WTC11 (cell line): Measurements from ENCODE around the gene B3GLCT. TPM values are rescaled to one million over a fixed set of nuclear protein-coding genes. Genes with fewer than 3 reads are reported as not detected.

Source experiments
- ATAC-seq: fragments of 200-7000 bp; cut with Tn5 transposase; 2 replicates; pipeline ENCODE4 v1.10.0; 2021; ENCODE audit warnings: mild to moderate bottlenecking, moderate library complexity
- CTCF ChIA-PET: fragments of 300-600 bp; sonication (Branson Sonifier 250); formaldehyde crosslinking; loops from one replicate; lab custom pipeline; 2021; ENCODE audit warnings: antibody characterized with exemption; lab: Charles Lee
- POLR2A ChIA-PET: fragments of 350-600 bp; sonication (Branson Sonifier 250); formaldehyde crosslinking; loops from one replicate; lab custom pipeline; 2021; ENCODE audit warnings: antibody characterized with exemption; lab: Charles Lee
- DNase-seq: peaks from one replicate; pipeline ENCODE4 v3.0.0; 2021; ENCODE audit warnings: low spot score
- H3K27ac Mint-ChIP-seq: 2 replicates; pipeline ENCODE4 v1.8.0; 2021; ENCODE audit warnings: mixed read lengths
- H3K27me3 Mint-ChIP-seq: 2 replicates; pipeline ENCODE4 v1.8.0; 2021; ENCODE audit warnings: low read depth, mild to moderate bottlenecking, moderate library complexity, mixed read lengths
- H3K36me3 Mint-ChIP-seq: 2 replicates; pipeline ENCODE4 v1.8.0; 2021; ENCODE audit warnings: mixed read lengths
- H3K4me1 Mint-ChIP-seq: 2 replicates; pipeline ENCODE4 v1.8.0; 2022; ENCODE audit warnings: mixed read lengths
- H3K4me3 Mint-ChIP-seq: 2 replicates; pipeline ENCODE4 v1.8.0; 2021; ENCODE audit warnings: mild to moderate bottlenecking, moderate library complexity, mixed read lengths
- H3K9me3 Mint-ChIP-seq: 2 replicates; pipeline ENCODE4 v1.8.0; 2021; ENCODE audit warnings: mixed read lengths
- CDX4 ChIP-seq: fragments of 250-450 bp; sonication (Bioruptor Pico); IDR thresholded peaks from 2 replicates; pipeline ENCODE4 v1.9.0; 2021; ENCODE audit warnings: moderate library complexity, mild to moderate bottlenecking, inconsistent platforms, borderline replicate concordance
- E2F1 ChIP-seq: sonication (generic); formaldehyde crosslinking; IDR thresholded peaks from 2 replicates; pipeline ENCODE4 v1.8.0; 2022; ENCODE audit warnings: mild to moderate bottlenecking, missing genetic modification reagents
- ELF4 ChIP-seq: sonication (generic); formaldehyde crosslinking; IDR thresholded peaks from 2 replicates; pipeline ENCODE4 v1.8.1; 2022; ENCODE audit warnings: low read depth, mild to moderate bottlenecking, moderate library complexity, missing genetic modification reagents
- FOXK1 ChIP-seq: sonication (generic); formaldehyde crosslinking; IDR thresholded peaks from 2 replicates; pipeline ENCODE4 v1.8.0; 2022; ENCODE audit warnings: mild to moderate bottlenecking, moderate library complexity, missing genetic modification reagents
- HMGA2 ChIP-seq: fragments of 250-450 bp; sonication (Bioruptor Pico); IDR thresholded peaks from 2 replicates; pipeline ENCODE4 v1.4.0; 2021; ENCODE audit warnings: mild to moderate bottlenecking, moderate library complexity
- IRF2 ChIP-seq: sonication (generic); formaldehyde crosslinking; IDR thresholded peaks from 2 replicates; pipeline ENCODE4 v1.8.0; 2022; ENCODE audit warnings: low read depth, missing genetic modification reagents, borderline replicate concordance
- MAX ChIP-seq: sonication (generic); formaldehyde crosslinking; IDR thresholded peaks from 2 replicates; pipeline ENCODE4 v1.8.0; 2022; ENCODE audit warnings: mild to moderate bottlenecking, missing genetic modification reagents
- MXD4 ChIP-seq: fragments of 250-450 bp; sonication (Bioruptor Pico); IDR thresholded peaks from 2 replicates; pipeline ENCODE4 v1.8.0; 2021; ENCODE audit warnings: mild to moderate bottlenecking, moderate library complexity, borderline replicate concordance
- SOX15 ChIP-seq: fragments of 250-450 bp; sonication (Bioruptor Pico); IDR thresholded peaks from 2 replicates; pipeline ENCODE4 v1.9.0; 2021; ENCODE audit warnings: mild to moderate bottlenecking
- SP1 ChIP-seq: sonication (generic); formaldehyde crosslinking; conservative IDR thresholded peaks from 2 replicates; pipeline ENCODE4 v1.8.1; 2022; ENCODE audit warnings: missing genetic modification reagents
- TCF7 ChIP-seq: sonication (generic); formaldehyde crosslinking; IDR thresholded peaks from 2 replicates; pipeline ENCODE4 v1.8.0; 2022; ENCODE audit warnings: mild to moderate bottlenecking, low read depth, missing genetic modification reagents, moderate library complexity
- TEAD4 ChIP-seq: sonication (generic); formaldehyde crosslinking; IDR thresholded peaks from 2 replicates; pipeline ENCODE4 v1.8.0; 2022; ENCODE audit warnings: mild to moderate bottlenecking, missing genetic modification reagents
- USF2 ChIP-seq: sonication (generic); formaldehyde crosslinking; IDR thresholded peaks from 2 replicates; pipeline ENCODE4 v1.8.1; 2023; ENCODE audit warnings: mild to moderate bottlenecking, missing genetic modification reagents, moderate library complexity
- ZMAT4 ChIP-seq: fragments of 250-450 bp; sonication (Bioruptor Pico); IDR thresholded peaks from 2 replicates; pipeline ENCODE4 v1.9.0; 2021; ENCODE audit warnings: mild to moderate bottlenecking
- ZNF121 ChIP-seq: sonication (generic); formaldehyde crosslinking; IDR thresholded peaks from 2 replicates; pipeline ENCODE4 v1.8.0; 2023; ENCODE audit warnings: missing genetic modification reagents
- ZNF396 ChIP-seq: fragments of 250-450 bp; sonication (Bioruptor Pico); IDR thresholded peaks from 2 replicates; pipeline ENCODE4 v1.8.0; 2021; ENCODE audit warnings: mild to moderate bottlenecking, moderate library complexity, borderline replicate concordance
- ZNF532 ChIP-seq: fragments of 250-450 bp; sonication (Bioruptor Pico); IDR thresholded peaks from 2 replicates; pipeline ENCODE4 v1.9.0; 2021; ENCODE audit warnings: mild to moderate bottlenecking, borderline replicate concordance
- total RNA-seq: library from RNA; stranded (reverse); gene quantifications from 3 replicates; pipeline ENCODE4 v1.2.3, GENCODE V29; 2021

The B3GLCT gene
- total RNA-seq, 1 experiment from 2014 or later: 2.4 TPM

GRCh38 chr13:31161557-31162150 lies 38.1 kb upstream of the B3GLCT start, which contains the start of gene HSPH1 (continued):
- TF ChIP-seq ZNF532 (CRISPR knock-in tag): no peak
- no peak for TF ChIP-seq MXD4 (CRISPR knock-in tag)
- no peak for TF ChIP-seq ZMAT4
- TF ChIP-seq TEAD4 (CRISPR knock-in tag): no peak
- no peak for TF ChIP-seq ZNF396
- TF ChIP-seq IRF2 (CRISPR knock-in tag): no peak

- POLR2A ChIA-PET: no interaction called here
- no peak for TF ChIP-seq E2F1
- TF ChIP-seq MAX: peak; percentile 29; the same call in 1 of the 2 replicates
- 0 out of 2 replicates have a peak, but pooled peaks have one; percentile 56 for TF ChIP-seq SP1 (CRISPR knock-in tag)
- no peak for TF ChIP-seq CDX4
- 0 out of 2 replicates have a peak, but pooled peaks have one; percentile 6 for TF ChIP-seq USF2 (CRISPR knock-in tag)
- TF ChIP-seq FOXK1 (CRISPR knock-in tag): 0 out of 2 replicates have a peak, but pooled peaks have one; percentile 6
Measured at GRCh38 chr13:31162151-31163008, 37.4 kb upstream of the B3GLCT start.

GRCh38 chr13:31166591-31166990 lies 33.2 kb upstream of the B3GLCT start:
- no peak overlapping the region for H3K27ac Mint-ChIP-seq
- DNase-seq (no peak), ATAC-seq (no peak)
- H3K36me3 Mint-ChIP-seq: no peaks in the 10 kb centered on the region
- ChIA-PET POLR2A (interaction anchor here (0.7 kb wide), 1 partner anchor 23 kb away, joined by 4 read pairs; no protein-coding TSS in a partner anchor), CTCF (no interaction called here)
- no peaks in the 10 kb centered on the region for H3K9me3 Mint-ChIP-seq
- peaks cover 16% of the 10 kb centered on the region for H3K4me1 Mint-ChIP-seq
- no peaks in the 10 kb centered on the region for H3K27me3 Mint-ChIP-seq
- H3K4me3 Mint-ChIP-seq: no peak overlapping the region
- TF ChIP-seq ZNF121 (CRISPR knock-in tag) (no peak), TCF7 (CRISPR knock-in tag) (no peak), IRF2 (CRISPR knock-in tag) (no peak), ELF4 (CRISPR knock-in tag) (no peak), MAX (no peak), HMGA2 (CRISPR knock-in tag) (no peak), SOX15 (CRISPR knock-in tag) (no peak)

More at GRCh38 chr13:31162151-31163008, 37.4 kb upstream of the B3GLCT start:
- peaks cover 5% of the 10 kb centered on the region for H3K36me3 Mint-ChIP-seq
- peak overlapping the region; percentile 96 for H3K27ac Mint-ChIP-seq
- H3K9me3 Mint-ChIP-seq: no peaks in the 10 kb centered on the region
- CTCF ChIA-PET: interaction anchor here (0.5 kb wide), 1 partner anchor 51 kb away, joined by 4 read pairs; no protein-coding TSS in a partner anchor
- ATAC-seq (peak; percentile 91), DNase-seq (peak; percentile 94)
- no peaks in the 10 kb centered on the region for H3K27me3 Mint-ChIP-seq
- peaks cover 27% of the 10 kb centered on the region for H3K4me1 Mint-ChIP-seq
- H3K4me3 Mint-ChIP-seq: peak overlapping the region; percentile 97
